Fibroblast of lung (primary cell): ENCODE data around the gene NAT10. TPM values are rescaled to one million over a fixed set of nuclear protein-coding genes. Genes with fewer than 3 reads are reported as not detected.

Source experiments
- DNase-seq, 2 donors: peaks; one replicate each; pipeline versions ENCODE4 v3.0.0 to v3.0.0-alpha.2; 2010; ENCODE audit warnings: low read depth in 2 of 2
- H2AFZ ChIP-seq: 2 replicates; pipeline ENCODE4 v1.5.1; 2012; ENCODE audit warnings: low read length, control low read depth, inconsistent platforms
- H3K27ac ChIP-seq: 2 replicates; pipeline ENCODE4 v1.5.1; 2011; ENCODE audit warnings: low read length, control low read depth; ENCODE audit not compliant: insufficient read depth
- H3K27me3 ChIP-seq: 2 replicates; pipeline ENCODE4 v1.5.1; 2011; ENCODE audit warnings: mild to moderate bottlenecking, low read length; ENCODE audit not compliant: control insufficient read depth, insufficient read depth
- H3K36me3 ChIP-seq: 2 replicates; pipeline ENCODE4 v1.5.1; 2011; ENCODE audit warnings: low read length; ENCODE audit not compliant: control insufficient read depth, insufficient read depth
- H3K4me1 ChIP-seq: 2 replicates; pipeline ENCODE4 v1.5.1; 2011; ENCODE audit warnings: low read length; ENCODE audit not compliant: control insufficient read depth, insufficient read depth; ENCODE audit errors: extremely low read depth
- H3K4me2 ChIP-seq: 2 replicates; pipeline ENCODE4 v1.5.1; 2011; ENCODE audit warnings: low read length, control low read depth; ENCODE audit not compliant: insufficient read depth; ENCODE audit errors: extremely low read depth
- H3K4me3 ChIP-seq, 4 experiments: fragments of 200-600 bp in 1 of 4; sonication (generic) in 1 of 4; replicated peaks in 1 of 4; 2 replicates each; pipeline ENCODE4 v1.5.1; 2011 to 2016; ENCODE audit warnings: low read length in 4 of 4, low read depth in 3 of 4, mild to moderate bottlenecking in 3 of 4, control low read depth in 2 of 4, inconsistent platforms in 1 of 4, mixed read lengths in 1 of 4; ENCODE audit not compliant: insufficient read depth in 1 of 4; ENCODE audit errors: control extremely low read depth in 1 of 4
- H3K79me2 ChIP-seq: 2 replicates; pipeline ENCODE4 v1.5.1; 2012; ENCODE audit warnings: mild to moderate bottlenecking, low read length, inconsistent platforms; ENCODE audit not compliant: control insufficient read depth, insufficient read depth
- H3K9ac ChIP-seq: 2 replicates; pipeline ENCODE4 v1.5.1; 2011; ENCODE audit warnings: mild to moderate bottlenecking, low read length, control low read depth; ENCODE audit not compliant: insufficient read depth
- H3K9me3 ChIP-seq: 2 replicates; pipeline ENCODE4 v1.5.1; 2012; ENCODE audit warnings: low read depth, low read length; ENCODE audit not compliant: control insufficient read depth, insufficient read depth
- H4K20me1 ChIP-seq: 2 replicates; pipeline ENCODE4 v1.5.1; 2011; ENCODE audit warnings: low read length; ENCODE audit not compliant: control insufficient read depth, insufficient read depth; ENCODE audit errors: extremely low read depth
- CTCF ChIP-seq, 2 donors: IDR thresholded peaks in 1 of 2; conservative IDR thresholded peaks in 1 of 2; 1 replicate in 1 of 2; 2 replicates in 1 of 2; pipeline ENCODE4 v1.5.1; 2011 to 2012; ENCODE audit warnings: low read length in 2 of 2, control low read depth in 1 of 2, inconsistent platforms in 1 of 2, low read depth in 1 of 2, mild to moderate bottlenecking in 1 of 2
- EZH2 ChIP-seq: IDR thresholded peaks from 2 replicates; pipeline ENCODE4 v1.5.1; 2012; ENCODE audit warnings: low read length, control low read depth, mild to moderate bottlenecking; ENCODE audit errors: missing control alignments
- polyA plus RNA-seq, 2 donors: library from polyadenylated mRNA; depleted of rRNA in 1 of 2; stranded (reverse) in 1 of 2; unstranded in 1 of 2; fragments of >200 nt; gene quantifications; 2 replicates each; pipeline ENCODE4 v1.2.1, GENCODE V29; 2011 to 2012; ENCODE audit warnings: missing spikeins in 1 of 2
- total RNA-seq: library from RNA; depleted of rRNA; stranded (reverse); fragments of >200 nt; gene quantifications from 2 replicates; pipeline ENCODE4 v1.2.1, GENCODE V29; 2014

Gene NAT10
- total and polyA plus RNA-seq, 2 donors (not counting 1 experiment from before 2014, with no cell fraction given) = 14.4 to 21.5 TPM

- TF ChIP-seq EZH2 = no peak
- no peak for TF ChIP-seq CTCF (conservative IDR thresholded peaks at IDR 0.05 in 1 of 2, IDR thresholded peaks at IDR 0.05 in 1 of 2; ENCODE audit: low read depth in 1 of 2, low read length in 2 of 2)
- Histone ChIP-seq H3K27me3 (no peaks in the 10 kb centered on the region), H3K36me3 (peaks cover 8% of the 10 kb centered on the region), H3K4me2 (no peak overlapping the region), H3K4me3 (no peak overlapping the region), H3K79me2 (no peaks in the 10 kb centered on the region), H3K9me3 (no peaks in the 10 kb centered on the region), H2AFZ (no peak overlapping the region), H4K20me1 (no peaks in the 10 kb centered on the region), H3K4me1 (peaks cover 5% of the 10 kb centered on the region), H3K27ac (no peak overlapping the region), H3K9ac (no peak overlapping the region)
- DNase-seq = no peak
Measured at GRCh38 chr11:34151916-34152845, 46.8 kb downstream of the NAT10 start.

GRCh38 chr11:34154059-34154875 lies 48.8 kb downstream of the NAT10 start:
- H3K4me3 ChIP-seq = no peak overlapping the region
- DNase-seq = no peak
- TF ChIP-seq EZH2 (no peak), CTCF (conservative IDR thresholded peaks at IDR 0.05 in 1 of 2, IDR thresholded peaks at IDR 0.05 in 1 of 2; ENCODE audit: low read depth in 1 of 2, low read length in 2 of 2) (no peak)
- no peaks in the 10 kb centered on the region for H3K9me3 ChIP-seq
- H3K9ac ChIP-seq = no peak overlapping the region
- H3K4me2 ChIP-seq = no peak overlapping the region
- H2AFZ ChIP-seq = no peak overlapping the region
- H3K4me1 ChIP-seq = peaks cover 5% of the 10 kb centered on the region
- no peak overlapping the region for H3K27ac ChIP-seq
- H4K20me1 ChIP-seq = no peaks in the 10 kb centered on the region
- H3K36me3 ChIP-seq = peaks cover 6% of the 10 kb centered on the region
- no peaks in the 10 kb centered on the region for H3K79me2 ChIP-seq
- H3K27me3 ChIP-seq = no peaks in the 10 kb centered on the region

DNA sequence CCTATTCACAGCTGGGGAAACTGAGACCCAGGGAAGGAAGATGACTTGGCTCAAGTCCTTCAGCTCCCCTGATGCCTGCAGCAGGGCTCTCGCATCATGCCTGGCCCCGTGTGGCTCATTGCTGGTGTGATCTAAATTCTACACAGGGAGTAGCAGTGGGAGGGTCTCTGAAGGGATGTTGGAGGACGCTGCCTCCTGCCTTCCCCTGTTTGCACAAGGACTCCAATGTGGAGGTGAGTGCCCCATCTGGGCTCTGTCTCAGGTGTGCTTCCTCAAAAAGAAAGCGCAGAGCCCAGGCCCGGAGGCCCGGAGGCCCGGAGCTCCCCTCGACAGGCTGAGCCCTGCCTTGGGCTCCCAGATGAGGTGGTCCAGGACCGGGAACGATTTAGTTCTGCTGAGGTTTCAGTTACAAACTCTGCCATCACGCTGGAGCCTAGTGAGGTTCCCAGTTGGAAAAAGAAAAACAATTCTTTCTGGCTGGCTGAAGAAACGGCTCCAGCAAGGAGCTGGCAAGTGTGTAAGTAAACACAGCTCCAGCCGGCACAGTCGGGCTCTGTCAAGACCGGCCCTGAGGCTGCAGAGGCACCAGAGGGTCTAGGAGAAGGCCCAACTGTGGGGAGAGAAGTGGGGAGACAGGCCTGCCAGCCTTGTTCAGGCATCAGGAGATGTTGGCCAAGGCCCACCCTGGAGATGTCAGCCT lies 49.8 kb downstream of the NAT10 start:
- no peak overlapping the region for H3K4me2 ChIP-seq
- H3K27ac ChIP-seq = no peak overlapping the region
- no peak overlapping the region for H2AFZ ChIP-seq
- TF ChIP-seq CTCF (conservative IDR thresholded peaks at IDR 0.05 in 1 of 2, IDR thresholded peaks at IDR 0.05 in 1 of 2; ENCODE audit: low read depth in 1 of 2, low read length in 2 of 2) (no peak), EZH2 (no peak)
- H3K36me3 ChIP-seq = peaks cover 6% of the 10 kb centered on the region
- H3K9ac ChIP-seq = no peak overlapping the region
- no peak overlapping the region for H3K4me3 ChIP-seq
- H3K9me3 ChIP-seq = no peaks in the 10 kb centered on the region
- H3K27me3 ChIP-seq = no peaks in the 10 kb centered on the region
- peaks cover 5% of the 10 kb centered on the region for H3K4me1 ChIP-seq
- DNase-seq = peak in 1 of 2 donors; percentile 5
- no peaks in the 10 kb centered on the region for H4K20me1 ChIP-seq
- no peaks in the 10 kb centered on the region for H3K79me2 ChIP-seq
